Activated B cell treated with CpG ODN at 0.5 μM for 24 hours (primary cell): ENCODE data around the gene PATL1. TPM values are rescaled to one million over a fixed set of nuclear protein-coding genes. Genes with fewer than 3 reads are reported as not detected.

ENCODE experiments used
- ATAC-seq: fragments of 200-7000 bp; cut with Tn5 transposase; one replicate; pipeline ENCODE4 v1.10.0; 2021; ENCODE audit warnings: low read depth, mild to moderate bottlenecking, moderate library complexity
- CTCF ChIA-PET: fragments of 350-600 bp; sonication (Branson Sonifier 250); formaldehyde crosslinking; loops from one replicate; lab custom pipeline; 2021; ENCODE audit warnings: antibody characterized with exemption; lab: Charles Lee
- POLR2A ChIA-PET: fragments of 350-600 bp; sonication (Branson Sonifier 250); formaldehyde crosslinking; loops from one replicate; lab custom pipeline; 2021; ENCODE audit warnings: antibody characterized with exemption; lab: Charles Lee
- DNase-seq: peaks from one replicate; pipeline ENCODE4 v3.0.0; 2022
- H3K27ac Mint-ChIP-seq: one replicate; pipeline ENCODE4 v1.8.0; 2020; ENCODE audit warnings: mixed read lengths
- H3K27me3 Mint-ChIP-seq: one replicate; pipeline ENCODE4 v1.8.0; 2021; ENCODE audit warnings: mixed read lengths
- H3K36me3 Mint-ChIP-seq: one replicate; pipeline ENCODE4 v1.8.0; 2021; ENCODE audit warnings: low read depth, mixed read lengths
- H3K4me1 Mint-ChIP-seq: one replicate; pipeline ENCODE4 v1.8.0; 2021; ENCODE audit warnings: mixed read lengths
- H3K4me3 Mint-ChIP-seq: one replicate; pipeline ENCODE4 v1.8.0; 2020; ENCODE audit warnings: mild to moderate bottlenecking, mixed read lengths
- H3K9me3 Mint-ChIP-seq: one replicate; pipeline ENCODE4 v1.8.0; 2020; ENCODE audit warnings: mixed read lengths
- intact Hi-C: fragments of 100-400 bp; cut with micrococcal nuclease; formaldehyde crosslinking; loops from one replicate; pipeline ENCODE4 v1.15.1; 2024
- total RNA-seq: library from RNA; stranded (reverse); gene quantifications from 2 replicates; pipeline ENCODE4 v1.2.3, GENCODE V29; 2022
- TF ChIP-seq, protein P1 (sequence below): fragments of 200-600 bp; IDR thresholded peaks from one replicate; pipeline ENCODE4 v1.8.0; 2022; ENCODE audit warnings: antibody characterized with exemption, mild to moderate bottlenecking

The PATL1 gene
- total RNA-seq, 1 donor from 2014 or later = 45.1 TPM

GRCh38 chr11:59600234-59600633, 68.6 kb downstream of the PATL1 start:
- DNase-seq (no peak), ATAC-seq (no peak)
- H3K4me3 Mint-ChIP-seq = no peak overlapping the region
- intact Hi-C loops = no loop called here
- TF ChIP-seq, protein P1, sequence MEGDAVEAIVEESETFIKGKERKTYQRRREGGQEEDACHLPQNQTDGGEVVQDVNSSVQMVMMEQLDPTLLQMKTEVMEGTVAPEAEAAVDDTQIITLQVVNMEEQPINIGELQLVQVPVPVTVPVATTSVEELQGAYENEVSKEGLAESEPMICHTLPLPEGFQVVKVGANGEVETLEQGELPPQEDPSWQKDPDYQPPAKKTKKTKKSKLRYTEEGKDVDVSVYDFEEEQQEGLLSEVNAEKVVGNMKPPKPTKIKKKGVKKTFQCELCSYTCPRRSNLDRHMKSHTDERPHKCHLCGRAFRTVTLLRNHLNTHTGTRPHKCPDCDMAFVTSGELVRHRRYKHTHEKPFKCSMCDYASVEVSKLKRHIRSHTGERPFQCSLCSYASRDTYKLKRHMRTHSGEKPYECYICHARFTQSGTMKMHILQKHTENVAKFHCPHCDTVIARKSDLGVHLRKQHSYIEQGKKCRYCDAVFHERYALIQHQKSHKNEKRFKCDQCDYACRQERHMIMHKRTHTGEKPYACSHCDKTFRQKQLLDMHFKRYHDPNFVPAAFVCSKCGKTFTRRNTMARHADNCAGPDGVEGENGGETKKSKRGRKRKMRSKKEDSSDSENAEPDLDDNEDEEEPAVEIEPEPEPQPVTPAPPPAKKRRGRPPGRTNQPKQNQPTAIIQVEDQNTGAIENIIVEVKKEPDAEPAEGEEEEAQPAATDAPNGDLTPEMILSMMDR = no peak
- no peaks in the 10 kb centered on the region for H3K4me1 Mint-ChIP-seq
- H3K27ac Mint-ChIP-seq = no peak overlapping the region
- POLR2A ChIA-PET = interaction anchor here (0.6 kb wide), 2 partner anchors 69 to 345 kb away, joined by 4 read pairs; no protein-coding TSS in a partner anchor
- no peaks in the 10 kb centered on the region for H3K27me3 Mint-ChIP-seq
- H3K36me3 Mint-ChIP-seq = peaks cover 90% of the 10 kb centered on the region
- H3K9me3 Mint-ChIP-seq = no peaks in the 10 kb centered on the region
- CTCF ChIA-PET = no interaction called here

DNA sequence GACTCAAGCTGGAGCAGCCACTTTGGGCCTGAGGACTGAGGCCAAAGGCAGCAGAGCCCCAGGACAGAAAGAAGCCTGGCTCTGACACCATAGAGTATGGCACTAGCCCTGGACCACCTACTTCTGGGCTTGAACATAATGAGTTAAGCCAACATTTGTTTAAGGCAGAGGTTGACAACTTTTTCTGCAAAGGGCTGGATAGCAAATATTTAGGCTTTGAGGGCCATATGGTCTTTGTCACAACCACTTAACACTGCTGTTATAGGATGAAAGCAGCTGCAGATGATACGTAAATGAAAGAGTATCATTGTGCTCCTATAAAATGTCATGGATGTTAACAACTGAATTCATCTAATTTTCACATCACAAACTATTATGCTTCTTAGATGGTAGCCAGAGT, 69.9 kb downstream of the PATL1 start:
- Mint-ChIP-seq H3K27me3 (no peaks in the 10 kb centered on the region), H3K36me3 (peaks cover 96% of the 10 kb centered on the region), H3K9me3 (no peaks in the 10 kb centered on the region), H3K4me3 (no peak overlapping the region), H3K27ac (no peak overlapping the region), H3K4me1 (no peaks in the 10 kb centered on the region)
- ATAC-seq = no peak
- DNase-seq = no peak
- intact Hi-C loops = no loop called here
- TF ChIP-seq, protein P1 = no peak
- ChIA-PET POLR2A (interaction anchor here (1.1 to 1.2 kb wide), 2 partner anchors 10 to 17 kb away, joined by 3 read pairs; no protein-coding TSS in a partner anchor), CTCF (no interaction called here)

Other genes starting within 250 kb of the PATL1 start
- gene OR5A2, start 242.6 kb downstream of the PATL1 start, total RNA-seq = not detected in 2 replicates
- not detected in 2 replicates for gene OR5A1, start 232.6 kb downstream of the PATL1 start, total RNA-seq
- not detected in 2 replicates for gene OR4D6, start 212.1 kb downstream of the PATL1 start, total RNA-seq
- gene OR4D10, start 195.7 kb downstream of the PATL1 start, total RNA-seq = not detected in 2 replicates
- gene OR4D11, start 165.5 kb downstream of the PATL1 start, total RNA-seq = not detected in 2 replicates
- gene OR4D9, start 157.5 kb downstream of the PATL1 start, total RNA-seq = not detected in 2 replicates
- gene OSBP, start 53.3 kb downstream of the PATL1 start, total RNA-seq = 34.7 and 38.0 TPM in 2 replicates
- gene OR10V1, start 44.8 kb upstream of the PATL1 start, total RNA-seq = not detected in 2 replicates
- 14.5 and 16.7 TPM in 2 replicates for gene STX3, start 86.3 kb upstream of the PATL1 start, total RNA-seq
- 56.4 and 57.7 TPM in 2 replicates for gene MRPL16, start 141.7 kb upstream of the PATL1 start, total RNA-seq
- gene CBLIF, start 176.5 kb upstream of the PATL1 start, total RNA-seq = not detected in 2 replicates
- gene TCN1, start 197.4 kb upstream of the PATL1 start, total RNA-seq = not detected in 2 replicates
- 0.29 TPM in 1 of 2 replicates, not detected in the other for gene OOSP3, start 209.7 kb upstream of the PATL1 start, total RNA-seq